Measurements from ENCODE around the gene UNC5B.
A peak's percentile ranks its signal among the peaks of the same experiment; 100 is the strongest.

UNC5B gene

DNA sequence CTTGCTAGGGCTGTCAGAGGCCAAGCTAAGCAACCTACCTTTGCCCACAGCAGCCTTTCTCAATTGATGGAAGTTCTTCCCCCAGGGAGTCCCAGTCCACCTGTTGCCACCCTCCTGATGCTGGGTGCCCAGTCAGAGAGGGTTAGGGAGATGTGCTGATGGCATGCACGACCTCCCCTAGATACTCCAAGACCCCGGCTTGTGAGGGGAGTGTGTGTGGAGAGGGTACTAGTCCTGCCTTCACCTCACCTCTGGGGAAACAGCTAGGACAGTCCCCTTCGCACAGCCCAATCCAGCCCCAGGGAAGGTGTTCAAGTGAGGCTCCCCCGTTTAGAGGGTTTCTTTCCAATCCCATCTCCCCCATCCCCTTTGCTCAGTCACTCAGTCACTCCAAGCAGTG is 1.3 kb upstream of the UNC5B start:
- ATAC-seq (ENCODE audit: insufficient read depth, low read depth) (no peak), DNase-seq (no peak)
- H4K20me1 ChIP-seq (ENCODE audit: insufficient read depth, low read length), result peaks cover 12% of the 10 kb centered on the region
- H3K27me3 ChIP-seq (ENCODE audit: insufficient read depth, low read length, poor library complexity), result peaks cover 69% of the 10 kb centered on the region
- no peaks in the 10 kb centered on the region for H3K9me3 ChIP-seq (ENCODE audit: insufficient read depth, low read length, severe bottlenecking)
- H3K79me2 ChIP-seq (ENCODE audit: insufficient read depth, low read length), result no peaks in the 10 kb centered on the region
- no peaks in the 10 kb centered on the region for H3K36me3 ChIP-seq (ENCODE audit: insufficient read depth, low read length)
- no peak overlapping the region for H3K4me2 ChIP-seq (ENCODE audit: insufficient read depth, low read length)
- no peak overlapping the region for H2AFZ ChIP-seq (ENCODE audit: low read depth, low read length)
- TF ChIP-seq, protein P1, sequence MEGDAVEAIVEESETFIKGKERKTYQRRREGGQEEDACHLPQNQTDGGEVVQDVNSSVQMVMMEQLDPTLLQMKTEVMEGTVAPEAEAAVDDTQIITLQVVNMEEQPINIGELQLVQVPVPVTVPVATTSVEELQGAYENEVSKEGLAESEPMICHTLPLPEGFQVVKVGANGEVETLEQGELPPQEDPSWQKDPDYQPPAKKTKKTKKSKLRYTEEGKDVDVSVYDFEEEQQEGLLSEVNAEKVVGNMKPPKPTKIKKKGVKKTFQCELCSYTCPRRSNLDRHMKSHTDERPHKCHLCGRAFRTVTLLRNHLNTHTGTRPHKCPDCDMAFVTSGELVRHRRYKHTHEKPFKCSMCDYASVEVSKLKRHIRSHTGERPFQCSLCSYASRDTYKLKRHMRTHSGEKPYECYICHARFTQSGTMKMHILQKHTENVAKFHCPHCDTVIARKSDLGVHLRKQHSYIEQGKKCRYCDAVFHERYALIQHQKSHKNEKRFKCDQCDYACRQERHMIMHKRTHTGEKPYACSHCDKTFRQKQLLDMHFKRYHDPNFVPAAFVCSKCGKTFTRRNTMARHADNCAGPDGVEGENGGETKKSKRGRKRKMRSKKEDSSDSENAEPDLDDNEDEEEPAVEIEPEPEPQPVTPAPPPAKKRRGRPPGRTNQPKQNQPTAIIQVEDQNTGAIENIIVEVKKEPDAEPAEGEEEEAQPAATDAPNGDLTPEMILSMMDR (IDR thresholded peaks at IDR 0.05; ENCODE audit: borderline replicate concordance, extremely low read depth, low read length, poor library complexity, severe bottlenecking), result no peak
- no peak for TF ChIP-seq EZH2 (IDR thresholded peaks at IDR 0.05; ENCODE audit: borderline replicate concordance, low read depth, low read length, severe bottlenecking)
- peaks cover 15% of the 10 kb centered on the region for H3K4me1 ChIP-seq (ENCODE audit: insufficient read depth, low read length)
- no peak overlapping the region for H3K4me3 ChIP-seq (ENCODE audit: low read depth in 1 of 2, low read length in 2 of 2)
- H3K27ac ChIP-seq (ENCODE audit: low read length), result no peak overlapping the region
- H3K9ac ChIP-seq (ENCODE audit: low read depth, low read length), result no peak overlapping the region

DNA sequence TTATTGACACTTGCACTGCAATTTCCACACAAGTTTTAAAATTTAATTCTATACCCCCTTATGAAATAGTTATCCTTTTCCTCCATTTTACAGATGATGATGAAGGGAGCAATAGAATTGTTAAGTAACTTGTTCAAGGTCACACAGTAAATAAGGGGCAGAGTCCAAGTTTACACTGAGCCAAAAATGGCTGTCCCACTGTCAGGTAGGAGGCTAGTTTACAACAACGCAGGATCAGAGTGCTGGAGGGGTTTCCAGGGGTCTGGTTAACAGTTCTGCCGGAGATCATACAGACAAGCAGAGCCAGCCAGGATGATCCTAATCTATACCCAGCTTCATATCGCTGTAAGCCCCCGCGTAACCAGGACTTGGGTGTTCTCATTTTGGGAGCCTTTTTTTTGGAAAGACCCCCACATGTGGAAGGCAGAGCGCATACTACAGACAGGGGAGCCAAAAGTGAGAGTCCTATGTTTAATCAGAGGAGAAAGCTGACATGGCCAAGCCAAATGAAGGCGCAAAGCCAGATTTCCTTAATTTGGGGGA is 524 bp upstream of the UNC5B start:
- Histone ChIP-seq H3K4me3 (ENCODE audit: low read depth in 1 of 2, low read length in 2 of 2) (peak overlapping the region in 1 of 2 experiments; percentile 55; a peak in 1 of 4 replicates), H2AFZ (ENCODE audit: low read depth, low read length) (no peak overlapping the region), H3K4me1 (ENCODE audit: insufficient read depth, low read length) (peaks cover 15% of the 10 kb centered on the region), H3K27me3 (ENCODE audit: insufficient read depth, low read length, poor library complexity) (peaks cover 68% of the 10 kb centered on the region), H3K79me2 (ENCODE audit: insufficient read depth, low read length) (no peaks in the 10 kb centered on the region), H3K36me3 (ENCODE audit: insufficient read depth, low read length) (no peaks in the 10 kb centered on the region), H3K27ac (ENCODE audit: low read length) (no peak overlapping the region), H4K20me1 (ENCODE audit: insufficient read depth, low read length) (peaks cover 12% of the 10 kb centered on the region), H3K9me3 (ENCODE audit: insufficient read depth, low read length, severe bottlenecking) (no peaks in the 10 kb centered on the region), H3K9ac (ENCODE audit: low read depth, low read length) (no peak overlapping the region), H3K4me2 (ENCODE audit: insufficient read depth, low read length) (peak overlapping the region; percentile 82)
- TF ChIP-seq EZH2 (IDR thresholded peaks at IDR 0.05; ENCODE audit: borderline replicate concordance, low read depth, low read length, severe bottlenecking), result no peak
- TF ChIP-seq, protein P1 (IDR thresholded peaks at IDR 0.05; ENCODE audit: borderline replicate concordance, extremely low read depth, low read length, poor library complexity, severe bottlenecking), result no peak
- no peak for DNase-seq
- ATAC-seq (ENCODE audit: insufficient read depth, low read depth), result no peak

DNA sequence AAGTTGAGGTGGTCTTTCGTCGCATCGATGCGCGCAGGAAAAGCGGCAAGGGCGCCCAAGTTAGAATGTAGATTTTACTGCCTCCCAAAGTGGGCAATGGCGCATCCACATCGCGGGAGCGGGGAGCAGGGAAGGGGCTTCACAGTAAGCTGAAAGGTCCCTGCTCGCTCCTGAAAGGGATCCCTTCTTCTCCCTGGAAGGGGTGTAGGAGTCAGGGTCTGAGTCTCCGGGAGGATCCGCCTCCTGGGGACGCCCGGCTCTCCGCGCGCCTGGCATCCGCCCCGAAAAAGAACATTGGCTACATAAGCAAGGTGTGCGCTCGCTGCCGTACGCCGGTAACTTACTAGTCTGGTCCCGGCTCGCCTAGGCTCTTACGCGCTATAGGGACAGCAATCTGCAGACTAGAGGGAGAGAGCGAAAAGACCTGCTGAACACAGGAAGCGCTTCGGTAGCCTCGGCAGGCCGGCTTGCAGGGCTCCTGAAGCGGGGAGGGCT is 804 bp downstream of the UNC5B start:
- Histone ChIP-seq H3K79me2 (ENCODE audit: insufficient read depth, low read length) (no peaks in the 10 kb centered on the region), H4K20me1 (ENCODE audit: insufficient read depth, low read length) (peaks cover 12% of the 10 kb centered on the region), H3K9me3 (ENCODE audit: insufficient read depth, low read length, severe bottlenecking) (no peaks in the 10 kb centered on the region), H3K4me2 (ENCODE audit: insufficient read depth, low read length) (peak overlapping the region; percentile 82), H2AFZ (ENCODE audit: low read depth, low read length) (peak overlapping the region; percentile 58; the same call in 1 of the 2 replicates), H3K36me3 (ENCODE audit: insufficient read depth, low read length) (no peaks in the 10 kb centered on the region), H3K9ac (ENCODE audit: low read depth, low read length) (peak overlapping the region; percentile 49), H3K27ac (ENCODE audit: low read length) (no peak overlapping the region), H3K4me1 (ENCODE audit: insufficient read depth, low read length) (peaks cover 15% of the 10 kb centered on the region), H3K27me3 (ENCODE audit: insufficient read depth, low read length, poor library complexity) (peaks cover 68% of the 10 kb centered on the region), H3K4me3 (ENCODE audit: low read depth in 1 of 2, low read length in 2 of 2) (peak overlapping the region; percentile 12 to 55; a peak in 3 of 4 replicates)
- DNase-seq (no peak), ATAC-seq (ENCODE audit: insufficient read depth, low read depth) (no peak)
- TF ChIP-seq EZH2 (IDR thresholded peaks at IDR 0.05; ENCODE audit: borderline replicate concordance, low read depth, low read length, severe bottlenecking), result peak; percentile 73
- TF ChIP-seq, protein P1 (IDR thresholded peaks at IDR 0.05; ENCODE audit: borderline replicate concordance, extremely low read depth, low read length, poor library complexity, severe bottlenecking), result no peak
